Measurements from ENCODE around the gene BACH2. TPM values are rescaled to one million over a fixed set of nuclear protein-coding genes. Genes with fewer than 3 reads are reported as not detected.

The BACH2 gene

DNA sequence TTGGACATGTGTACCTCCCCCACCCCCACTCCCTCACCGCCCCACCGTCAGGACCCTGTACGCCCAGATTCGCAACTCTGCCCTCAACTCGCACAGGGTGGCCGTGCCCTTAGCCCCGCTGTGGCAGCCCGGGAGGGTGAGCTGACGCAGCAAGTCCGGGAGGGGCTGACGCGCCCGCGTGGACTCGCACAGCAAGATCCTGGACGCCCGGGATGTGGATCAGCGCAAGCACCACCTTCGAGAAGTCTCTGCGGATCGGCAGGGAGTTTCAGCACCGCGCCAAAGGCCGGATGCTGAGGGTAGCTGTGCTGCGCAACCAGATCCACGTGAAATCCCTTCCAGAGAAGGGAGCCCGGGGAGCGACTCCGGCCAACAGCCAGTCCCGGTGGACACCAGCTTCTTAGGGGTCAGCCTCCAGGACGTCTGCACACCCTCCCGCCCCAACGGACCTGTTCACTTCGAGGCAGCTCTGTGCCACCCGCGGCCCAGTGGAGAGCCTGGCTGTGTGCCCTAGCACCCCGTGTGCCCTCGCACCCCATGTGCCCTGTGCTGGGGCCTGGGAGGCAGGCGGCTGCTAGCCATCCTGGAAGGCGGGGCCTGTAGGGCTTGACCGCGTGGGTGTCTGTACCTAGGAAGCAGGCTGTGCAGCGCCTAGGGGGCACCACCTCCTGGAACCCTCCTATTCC, 409.0 kb downstream of the BACH2 start:
- H2BK12ac ChIP-seq (ENCODE audit: low read length): peak overlapping the region; percentile 84
- H2AK5ac ChIP-seq (ENCODE audit: low read depth, low read length): peak overlapping the region; percentile 75
- H3K79me1 ChIP-seq (ENCODE audit: low read depth, low read length): peaks cover 3% of the 10 kb centered on the region
- H2AFZ ChIP-seq (ENCODE audit: low read length): no peak overlapping the region
- peak overlapping the region; percentile 84 for H3K4ac ChIP-seq (ENCODE audit: low read length)
- H3K4me2 ChIP-seq (ENCODE audit: insufficient read depth, low read length, poor library complexity, severe bottlenecking): no peak overlapping the region
- H2BK120ac ChIP-seq (ENCODE audit: low read depth, low read length): peak overlapping the region; percentile 35
- peak overlapping the region; percentile 100 for H2BK15ac ChIP-seq (ENCODE audit: low read length)
- WGBS, 2 donors (ENCODE audit: extremely low coverage in 2 of 2, insufficient read length in 2 of 2, insufficient replicate concordance in 1 of 2): no CpG with 5 or more reads among the region's 43 CpGs
- no peaks in the 10 kb centered on the region for H3K9me3 ChIP-seq (replicated peaks in 1 of 2; ENCODE audit: control insufficient read depth in 2 of 2, insufficient read depth in 1 of 2, low read depth in 1 of 2, low read length in 2 of 2)
- H3K9ac ChIP-seq (ENCODE audit: low read depth, low read length, poor library complexity): no peak overlapping the region
- peaks cover 0 to 4% of the 10 kb centered on the region in 2 donors for H3K4me1 ChIP-seq (ENCODE audit: control insufficient read depth in 2 of 2, insufficient read depth in 1 of 2, low read depth in 1 of 2, low read length in 2 of 2)
- H3K23ac ChIP-seq (ENCODE audit: low read depth, low read length, poor library complexity): peak overlapping the region; percentile 73
- H3K4me3 ChIP-seq (ENCODE audit: low read length in 2 of 2): no peak overlapping the region
- H3K14ac ChIP-seq (ENCODE audit: low read length): no peak overlapping the region
- no peaks in the 10 kb centered on the region for H3K36me3 ChIP-seq (replicated peaks in 1 of 2; ENCODE audit: control insufficient read depth in 2 of 2, insufficient read depth in 2 of 2, low read length in 2 of 2)
- DNase-seq (ENCODE audit: low spot score): no peak
- H3K27ac ChIP-seq (replicated peaks; ENCODE audit: low read length): no peak overlapping the region
- H4K91ac ChIP-seq (ENCODE audit: low read depth, low read length, poor library complexity): no peak overlapping the region
- H2BK5ac ChIP-seq (ENCODE audit: low read length): no peak overlapping the region
- H3K27me3 ChIP-seq (ENCODE audit: control insufficient read depth in 3 of 3, insufficient read depth in 3 of 3, low read depth in 1 of 3, low read length in 3 of 3): peaks cover 0 to 6% (median 0%) of the 10 kb centered on the region in 3 experiments
- H4K8ac ChIP-seq (ENCODE audit: low read depth, low read length): no peak overlapping the region
- peak overlapping the region; percentile 92 for H3K18ac ChIP-seq (ENCODE audit: low read length)

DNA sequence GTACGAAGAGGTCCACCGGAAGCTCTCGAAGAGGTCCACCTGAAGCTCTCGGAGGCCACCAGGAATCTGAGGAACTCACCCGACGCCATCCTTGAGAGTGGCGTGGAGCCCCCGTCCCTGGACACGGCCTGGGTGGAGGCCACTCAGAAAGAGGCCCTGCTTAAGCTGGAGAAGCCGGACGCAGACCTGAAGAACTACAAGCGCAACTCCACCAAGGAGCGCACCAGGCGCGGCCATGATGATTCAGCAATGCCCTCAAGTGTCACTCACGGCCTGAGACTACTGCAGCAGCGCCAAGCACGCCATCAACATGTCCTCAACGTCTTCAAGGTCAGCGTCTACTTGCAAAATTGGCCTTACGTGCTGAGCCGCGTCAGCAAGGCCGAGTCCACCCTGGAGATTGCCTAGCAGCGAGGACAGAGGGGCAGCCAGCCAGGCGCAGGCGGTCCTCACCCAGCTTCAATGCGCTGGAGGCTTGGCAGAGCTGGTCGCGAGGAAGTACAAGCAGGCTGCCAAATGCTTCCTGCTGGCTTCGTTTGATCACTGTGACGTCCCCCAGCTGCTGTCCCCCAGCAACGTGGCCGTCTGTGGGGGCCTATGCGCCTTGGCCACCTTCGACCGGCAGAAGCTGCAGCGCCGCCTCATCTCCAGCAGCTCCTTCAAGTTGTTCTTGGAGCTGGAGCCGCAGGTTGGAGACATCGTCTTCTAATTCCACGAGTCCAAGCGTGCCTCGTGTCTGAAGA, 410.1 kb downstream of the BACH2 start:
- Histone ChIP-seq H3K4me3 (ENCODE audit: low read length in 2 of 2) (no peak overlapping the region), H3K4me2 (ENCODE audit: insufficient read depth, low read length, poor library complexity, severe bottlenecking) (no peak overlapping the region), H3K79me1 (ENCODE audit: low read depth, low read length) (peaks cover 3% of the 10 kb centered on the region), H4K8ac (ENCODE audit: low read depth, low read length) (no peak overlapping the region), H3K36me3 (replicated peaks in 1 of 2; ENCODE audit: control insufficient read depth in 2 of 2, insufficient read depth in 2 of 2, low read length in 2 of 2) (no peaks in the 10 kb centered on the region), H3K18ac (ENCODE audit: low read length) (peak overlapping the region; percentile 50), H2AFZ (ENCODE audit: low read length) (no peak overlapping the region), H3K23ac (ENCODE audit: low read depth, low read length, poor library complexity) (peak overlapping the region; percentile 2), H2BK15ac (ENCODE audit: low read length) (peak overlapping the region; percentile 100), H2BK12ac (ENCODE audit: low read length) (peak overlapping the region; percentile 75), H3K14ac (ENCODE audit: low read length) (peak overlapping the region; percentile 90), H2BK5ac (ENCODE audit: low read length) (peak overlapping the region; percentile 93), H3K9me3 (replicated peaks in 1 of 2; ENCODE audit: control insufficient read depth in 2 of 2, insufficient read depth in 1 of 2, low read depth in 1 of 2, low read length in 2 of 2) (no peaks in the 10 kb centered on the region), H3K4me1 (ENCODE audit: control insufficient read depth in 2 of 2, insufficient read depth in 1 of 2, low read depth in 1 of 2, low read length in 2 of 2) (no peaks in the 10 kb centered on the region), H3K27me3 (ENCODE audit: control insufficient read depth in 3 of 3, insufficient read depth in 3 of 3, low read depth in 1 of 3, low read length in 3 of 3) (peaks cover 0 to 6% (median 0%) of the 10 kb centered on the region in 3 experiments), H2BK120ac (ENCODE audit: low read depth, low read length) (peak overlapping the region; percentile 35), H3K27ac (replicated peaks; ENCODE audit: low read length) (no peak overlapping the region), H2AK5ac (ENCODE audit: low read depth, low read length) (peak overlapping the region; percentile 24), H3K4ac (ENCODE audit: low read length) (no peak overlapping the region), H4K91ac (ENCODE audit: low read depth, low read length, poor library complexity) (no peak overlapping the region), H3K9ac (ENCODE audit: low read depth, low read length, poor library complexity) (peak overlapping the region; percentile 44)
- WGBS, 2 donors (ENCODE audit: extremely low coverage in 2 of 2, insufficient read length in 2 of 2, insufficient replicate concordance in 1 of 2): no CpG with 5 or more reads among the region's 44 CpGs
- DNase-seq (ENCODE audit: low spot score): no peak

Small RNA genes within 50 kb of the gene (small RNA-seq; reads per million reads assigned to genes)
- not detected for gene MIR4464 (ENCODE audit: insufficient read depth)
- not detected for gene RF00019 (ENCODE audit: insufficient read depth)
- not detected for gene RN7SKP110 (ENCODE audit: insufficient read depth)
